CD4-positive, alpha-beta memory T cell (primary cell): ENCODE measurements around the gene DIAPH1. TPM values are rescaled to one million over a fixed set of nuclear protein-coding genes. Genes with fewer than 3 reads are reported as not detected.
A peak's percentile ranks its signal among the peaks of the same experiment; 100 is the strongest.

Experiments used
- CTCF ChIA-PET: fragments of 350-600 bp; sonication (Branson Sonifier 250); formaldehyde crosslinking; loops from one replicate; lab custom pipeline; 2021; ENCODE audit warnings: inconsistent platforms; ENCODE audit not compliant: partially characterized antibody; lab: Charles Lee
- POLR2A ChIA-PET: fragments of 350-600 bp; sonication (Branson Sonifier 250); formaldehyde crosslinking; loops from one replicate; lab custom pipeline; 2021; ENCODE audit not compliant: partially characterized antibody; lab: Charles Lee
- DNase-seq, 5 donors: peaks; one replicate each; pipeline versions ENCODE4 v3.0.0 to v3.0.0-alpha.2; 2020 to 2022; ENCODE audit warnings: mixed read lengths in 1 of 5
- H3K27ac ChIP-seq: one replicate; pipeline ENCODE4 v1.7.0; 2013; ENCODE audit warnings: low read depth, low read length
- H3K27me3 ChIP-seq: 2 replicates; pipeline ENCODE4 v1.7.0; 2013; ENCODE audit warnings: mild to moderate bottlenecking, low read length, moderate library complexity; ENCODE audit not compliant: insufficient read depth
- H3K36me3 ChIP-seq: 2 replicates; pipeline ENCODE4 v1.7.0; 2013; ENCODE audit warnings: mild to moderate bottlenecking, low read length, moderate library complexity; ENCODE audit not compliant: insufficient read depth
- H3K4me1 ChIP-seq: 2 replicates; pipeline ENCODE4 v1.7.0; 2013; ENCODE audit warnings: mild to moderate bottlenecking, low read length, moderate library complexity; ENCODE audit not compliant: insufficient read depth
- H3K4me3 ChIP-seq, 2 donors: one replicate each; pipeline ENCODE4 v1.7.0; 2013; ENCODE audit warnings: low read length in 2 of 2, mild to moderate bottlenecking in 1 of 2
- H3K9me3 ChIP-seq, 2 donors: one replicate each; pipeline ENCODE4 v1.7.0; 2013; ENCODE audit warnings: low read length in 2 of 2, control low read depth in 1 of 2; ENCODE audit not compliant: control insufficient read depth in 1 of 2
- H3K27ac Mint-ChIP-seq, 7 donors: one replicate each; pipeline ENCODE4 v1.8.0; 2020 to 2021; ENCODE audit warnings: mixed read lengths in 7 of 7, mild to moderate bottlenecking in 6 of 7, inconsistent platforms in 3 of 7, moderate library complexity in 3 of 7
- H3K27me3 Mint-ChIP-seq, 2 donors: one replicate each; pipeline ENCODE4 v1.8.0; 2020 to 2021; ENCODE audit warnings: mixed read lengths in 2 of 2
- H3K36me3 Mint-ChIP-seq, 2 donors: one replicate each; pipeline ENCODE4 v1.8.0; 2020 to 2021; ENCODE audit warnings: mixed read lengths in 2 of 2, inconsistent platforms in 1 of 2, mild to moderate bottlenecking in 1 of 2
- H3K4me1 Mint-ChIP-seq, 4 donors: one replicate each; pipeline ENCODE4 v1.8.0; 2020 to 2021; ENCODE audit warnings: mixed read lengths in 4 of 4, mild to moderate bottlenecking in 1 of 4
- H3K4me3 Mint-ChIP-seq, 8 donors: one replicate each; pipeline ENCODE4 v1.8.0; 2020 to 2021; ENCODE audit warnings: mixed read lengths in 8 of 8, mild to moderate bottlenecking in 7 of 8, moderate library complexity in 6 of 8, inconsistent platforms in 3 of 8
- H3K9me3 Mint-ChIP-seq, 8 donors: one replicate each; pipeline ENCODE4 v1.8.0; 2020 to 2021; ENCODE audit warnings: mixed read lengths in 8 of 8, mild to moderate bottlenecking in 5 of 8, inconsistent platforms in 3 of 8, moderate library complexity in 1 of 8
- intact Hi-C: fragments of 100-400 bp; cut with micrococcal nuclease; formaldehyde crosslinking; loops from one replicate; pipeline ENCODE4 v1.15.1; 2023
- polyA plus RNA-seq, 2 donors: library from polyadenylated mRNA; unstranded; fragments of 300-500 nt; fragmentation: Illumina TruSeq; gene quantifications; one replicate each; pipeline ENCODE4 v1.2.3, GENCODE V29; 2021
- total RNA-seq, 2 experiments: library from RNA; stranded (reverse); gene quantifications; one replicate each; pipeline ENCODE4 v1.2.3, GENCODE V29; 2021

The DIAPH1 gene
- total and polyA plus RNA-seq, 4 experiments from 2014 or later = 81.5 to 211 (median 178) TPM

- Histone ChIP-seq H3K27me3 (no peaks in the 10 kb centered on the region), H3K36me3 (peaks cover 13% of the 10 kb centered on the region), H3K27ac (peak within 1 kb of the TSS; percentile 50), H3K9me3 (no peaks in the 10 kb centered on the region), H3K4me3 (peak within 1 kb of the TSS; percentile 42 to 74), H3K4me1 (peaks cover 29% of the 10 kb centered on the region)
- peak; percentile 75 to 81 (median 76) for DNase-seq
- Mint-ChIP-seq H3K27me3 (no peaks in the 10 kb centered on the region), H3K36me3 (peaks cover 19 to 28% of the 10 kb centered on the region in 2 donors), H3K9me3 (no peaks in the 10 kb centered on the region), H3K4me1 (peaks cover 27 to 49% (median 38%) of the 10 kb centered on the region in 4 donors), H3K4me3 (peak within 1 kb of the TSS; percentile 87 to 96 (median 93)), H3K27ac (peak within 1 kb of the TSS; percentile 86 to 97 (median 94))
- ChIA-PET CTCF (interaction anchor here (0.5 to 3.2 kb wide), 14 partner anchors 12 to 360 kb away, joined by 3 to 15 read pairs (median 5); partner anchors contain the start of genes DIAPH1, HDAC3 and RELL2), POLR2A (interaction anchor here (0.7 to 3.1 kb wide), 20 partner anchors 9 to 445 kb away, joined by 3 to 55 read pairs (median 6); partner anchors contain the start of genes ARAP3, DELE1, DIAPH1 and GNPDA1)
- intact Hi-C loops = loop anchor here (1.0 kb wide), 1 partner anchor 15 kb away; the partner anchor contains the start of genes HDAC3 and RELL2
These were observed 32.3 kb upstream of the DIAPH1 start, which contains the start of gene FCHSD1 for GRCh38 chr5:141650851-141651727. Gene FCHSD1 (minus strand): TSS chr5:141651418. CDS start chr5:141651368, 50 bp downstream.

- peak overlapping the region; percentile 77 to 97 (median 88) for H3K27ac Mint-ChIP-seq
- peaks cover 18 to 38% of the 10 kb centered on the region in 2 donors for H3K36me3 Mint-ChIP-seq
- Histone ChIP-seq H3K27me3 (no peaks in the 10 kb centered on the region), H3K36me3 (peaks cover 15% of the 10 kb centered on the region), H3K4me1 (peaks cover 29% of the 10 kb centered on the region), H3K9me3 (no peaks in the 10 kb centered on the region), H3K4me3 (no peak overlapping the region), H3K27ac (peak overlapping the region; percentile 50)
- peaks cover 29 to 49% (median 39%) of the 10 kb centered on the region in 4 donors for H3K4me1 Mint-ChIP-seq
- intact Hi-C loops = no loop called here
- H3K4me3 Mint-ChIP-seq = peak overlapping the region; percentile 57 to 94 (median 83)
- POLR2A ChIA-PET = interaction anchor here (4.4 kb wide), 1 partner anchor 12 kb away, joined by 35 read pairs; the partner anchor contains the start of genes HDAC3 and RELL2
- no peak for DNase-seq
- no peaks in the 10 kb centered on the region for H3K9me3 Mint-ChIP-seq
- CTCF ChIA-PET = interaction anchor here (1.0 to 3.2 kb wide), 2 partner anchors 58 to 311 kb away, joined by 3 to 15 read pairs; no protein-coding TSS in a partner anchor
- no peaks in the 10 kb centered on the region for H3K27me3 Mint-ChIP-seq
These were observed 31.2 kb upstream of the DIAPH1 start for GRCh38 chr5:141649972-141650371.

DNA sequence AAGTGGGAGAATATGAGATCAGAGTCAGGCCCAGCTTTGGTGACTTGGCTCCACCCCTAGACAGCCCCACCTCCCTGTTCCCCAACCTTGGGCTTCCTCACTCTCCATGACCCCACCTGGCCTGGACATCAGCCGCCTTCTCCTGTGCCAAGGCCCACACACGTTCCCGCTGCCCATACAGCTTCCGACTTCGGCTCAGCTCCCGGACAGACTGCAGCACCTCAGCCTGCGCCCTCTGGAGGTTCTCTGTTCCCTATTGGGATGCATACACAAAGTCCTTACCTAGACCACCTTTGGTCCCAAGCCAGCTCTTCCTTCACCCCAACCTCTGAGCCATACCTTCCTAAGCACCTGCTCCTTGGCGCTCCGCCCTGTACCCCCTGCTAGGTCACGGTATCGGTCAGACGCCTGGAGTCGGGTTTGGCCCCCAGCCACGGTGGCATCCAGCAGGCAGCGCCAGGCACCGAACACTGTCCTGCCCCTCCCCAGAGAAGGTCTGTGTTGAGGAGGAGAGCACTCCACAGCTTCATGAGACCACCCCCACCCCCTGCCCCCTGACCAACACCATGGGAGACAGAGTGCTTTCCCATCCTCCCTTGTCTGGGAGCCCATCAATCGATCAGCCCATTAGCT is 30.4 kb upstream of the DIAPH1 start:
- Mint-ChIP-seq H3K36me3 (peaks cover 21 to 44% of the 10 kb centered on the region in 2 donors), H3K9me3 (no peaks in the 10 kb centered on the region), H3K27ac (peak overlapping the region in 4 of 7 donors; percentile 22 to 70 (median 52)), H3K27me3 (no peaks in the 10 kb centered on the region), H3K4me3 (peak overlapping the region in 1 of 8 donors; percentile 94), H3K4me1 (peaks cover 29 to 49% (median 39%) of the 10 kb centered on the region in 4 donors)
- H3K27me3 ChIP-seq = no peaks in the 10 kb centered on the region
- ChIA-PET CTCF (interaction anchor here (1.0 to 1.2 kb wide), 2 partner anchors 17 to 312 kb away, joined by 3 read pairs; no protein-coding TSS in a partner anchor), POLR2A (interaction anchor here (4.4 kb wide), 1 partner anchor 12 kb away, joined by 35 read pairs; the partner anchor contains the start of genes HDAC3 and RELL2)
- intact Hi-C loops = no loop called here
- H3K36me3 ChIP-seq = peaks cover 15% of the 10 kb centered on the region
- H3K27ac ChIP-seq = no peak overlapping the region
- peaks cover 29% of the 10 kb centered on the region for H3K4me1 ChIP-seq
- H3K4me3 ChIP-seq = no peak overlapping the region
- DNase-seq = no peak
- H3K9me3 ChIP-seq = no peaks in the 10 kb centered on the region

GRCh38 chr5:141647851-141648250 is 29.1 kb upstream of the DIAPH1 start:
- POLR2A ChIA-PET = interaction anchor here (4.4 kb wide), 1 partner anchor 10 kb away, joined by 35 read pairs; the partner anchor contains the start of genes HDAC3 and RELL2
- peak overlapping the region in 3 of 7 donors; percentile 30 to 48 (median 42) for H3K27ac Mint-ChIP-seq

DNA sequence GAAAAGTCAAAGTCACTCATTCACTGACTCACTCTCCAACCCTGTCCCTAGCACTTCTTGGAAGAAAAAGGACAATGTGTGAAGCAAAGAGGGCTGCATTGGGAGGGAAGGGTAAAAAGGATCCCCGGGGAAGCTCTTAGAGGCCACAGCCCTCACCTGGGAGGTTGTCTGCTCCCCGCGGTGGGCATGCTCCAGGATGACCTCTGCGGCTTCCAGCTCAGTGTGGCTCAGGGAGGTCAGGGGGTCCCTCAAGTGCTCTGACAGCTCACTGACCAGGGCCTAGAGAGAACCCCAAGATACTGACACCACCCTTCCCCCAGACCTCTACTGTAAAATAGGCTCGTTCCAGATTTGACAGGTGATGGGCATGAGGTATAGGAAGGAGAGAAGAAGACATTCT is 28.4 kb upstream of the DIAPH1 start:
- H3K4me1 ChIP-seq = peaks cover 27% of the 10 kb centered on the region
- no peak overlapping the region for H3K4me3 Mint-ChIP-seq
- peaks cover 21% of the 10 kb centered on the region for H3K36me3 ChIP-seq
- no peaks in the 10 kb centered on the region for H3K27me3 ChIP-seq
- no peak overlapping the region for H3K4me3 ChIP-seq
- CTCF ChIA-PET = interaction anchor here (0.5 to 1.8 kb wide), 4 partner anchors 10 to 314 kb away, joined by 3 to 13 read pairs (median 4); partner anchors contain the start of genes HDAC3 and RELL2
- no peak for DNase-seq
- H3K27me3 Mint-ChIP-seq = no peaks in the 10 kb centered on the region
- no peaks in the 10 kb centered on the region for H3K9me3 Mint-ChIP-seq
- no peaks in the 10 kb centered on the region for H3K9me3 ChIP-seq
- POLR2A ChIA-PET = interaction anchor here (1.2 to 4.4 kb wide), 2 partner anchors 10 to 36 kb away, joined by 3 to 35 read pairs; partner anchors contain the start of genes HDAC3 and RELL2
- H3K36me3 Mint-ChIP-seq = peaks cover 21 to 52% of the 10 kb centered on the region in 2 donors
- H3K27ac ChIP-seq = no peak overlapping the region
- peaks cover 25 to 38% (median 33%) of the 10 kb centered on the region in 4 donors for H3K4me1 Mint-ChIP-seq
- peak overlapping the region in 3 of 7 donors; percentile 4 to 42 (median 30) for H3K27ac Mint-ChIP-seq
- intact Hi-C loops = no loop called here

More at GRCh38 chr5:141647851-141648250, 29.1 kb upstream of the DIAPH1 start:
- Histone ChIP-seq H3K4me1 (peaks cover 29% of the 10 kb centered on the region), H3K27ac (no peak overlapping the region), H3K36me3 (peaks cover 21% of the 10 kb centered on the region), H3K4me3 (no peak overlapping the region), H3K27me3 (no peaks in the 10 kb centered on the region), H3K9me3 (no peaks in the 10 kb centered on the region)
- CTCF ChIA-PET = interaction anchor here (1.4 to 1.8 kb wide), 2 partner anchors 11 to 313 kb away, joined by 4 to 13 read pairs; partner anchors contain the start of genes HDAC3 and RELL2
- no peaks in the 10 kb centered on the region for H3K27me3 Mint-ChIP-seq
- H3K4me3 Mint-ChIP-seq = no peak overlapping the region
- H3K9me3 Mint-ChIP-seq = no peaks in the 10 kb centered on the region
- intact Hi-C loops = no loop called here
- H3K4me1 Mint-ChIP-seq = peaks cover 29 to 44% (median 37%) of the 10 kb centered on the region in 4 donors
- H3K36me3 Mint-ChIP-seq = peaks cover 21 to 49% of the 10 kb centered on the region in 2 donors
- no peak for DNase-seq

DNA sequence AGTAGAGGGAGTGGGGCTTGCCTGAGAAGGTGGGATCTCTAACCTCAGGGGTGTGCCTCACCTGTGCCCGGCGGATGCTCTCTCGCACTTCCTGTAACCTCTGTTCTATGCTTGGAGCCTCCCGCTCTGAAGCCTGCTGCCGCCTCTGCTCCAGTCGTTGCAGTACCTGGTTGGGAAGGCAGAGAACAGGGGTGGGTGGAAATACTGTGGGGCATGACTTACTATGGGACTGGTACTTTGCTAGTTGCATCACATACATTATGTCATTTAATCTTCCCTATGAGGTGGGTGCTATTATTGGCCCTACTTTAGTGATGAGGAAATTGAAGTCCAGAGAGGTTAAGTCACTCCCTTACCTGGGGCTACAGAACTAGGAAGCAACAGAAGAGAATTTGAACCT is 27.2 kb upstream of the DIAPH1 start:
- Histone ChIP-seq H3K9me3 (no peaks in the 10 kb centered on the region), H3K4me1 (peaks cover 18% of the 10 kb centered on the region), H3K27ac (no peak overlapping the region), H3K36me3 (peaks cover 27% of the 10 kb centered on the region), H3K4me3 (no peak overlapping the region), H3K27me3 (no peaks in the 10 kb centered on the region)
- ChIA-PET CTCF (interaction anchor here (1.0 to 1.8 kb wide), 4 partner anchors 9 to 87 kb away, joined by 3 to 13 read pairs (median 4); partner anchors contain the start of genes HDAC3 and RELL2), POLR2A (interaction anchor here (1.2 to 4.4 kb wide), 2 partner anchors 8 to 37 kb away, joined by 3 to 35 read pairs; partner anchors contain the start of genes HDAC3 and RELL2)
- Mint-ChIP-seq H3K27me3 (no peaks in the 10 kb centered on the region), H3K4me1 (peaks cover 18 to 27% (median 27%) of the 10 kb centered on the region in 4 donors), H3K36me3 (peaks cover 21 to 60% of the 10 kb centered on the region in 2 donors), H3K27ac (peak overlapping the region in 3 of 7 donors; percentile 42 to 73 (median 69)), H3K9me3 (peaks cover 0 to 2% (median 0%) of the 10 kb centered on the region in 8 donors), H3K4me3 (no peak overlapping the region)
- intact Hi-C loops = no loop called here
- DNase-seq = no peak
